Gastrocnemius medialis (tissue), 4 donors: ENCODE data around the gene PEX5L. TPM values are rescaled to one million over a fixed set of nuclear protein-coding genes. Genes with fewer than 3 reads are reported as not detected.

ENCODE experiments used
- ATAC-seq, 2 donors: fragments of 150-250 bp; one replicate each; pipeline ENCODE4 v1.9.1; 2016
- DNase-seq, 2 donors: peaks; one replicate each; pipeline ENCODE4 v3.0.0-alpha.2; 2019
- H3K27ac ChIP-seq, 4 donors: fragments of 200-600 bp; sonication (generic); 1 replicate in 1 of 4; 2 replicates in 3 of 4; pipeline ENCODE4 v1.5.1; 2016 to 2018; ENCODE audit warnings: mild to moderate bottlenecking in 2 of 4, moderate library complexity in 1 of 4
- H3K27me3 ChIP-seq, 3 donors: fragments of 200-600 bp; sonication (generic) in 2 of 3; 1 replicate in 1 of 3; 2 replicates in 2 of 3; pipeline versions ENCODE4 v1.5.1 to v1.6.0; 2016 to 2019; ENCODE audit warnings: mild to moderate bottlenecking in 1 of 3, moderate library complexity in 1 of 3
- H3K36me3 ChIP-seq, 2 donors: fragments of 200-600 bp; sonication (generic) in 1 of 2; one replicate each; pipeline ENCODE4 v1.5.1; 2017 to 2018
- H3K4me1 ChIP-seq, 2 donors: fragments of 200-600 bp; sonication (generic) in 1 of 2; one replicate each; pipeline ENCODE4 v1.5.1; 2016 to 2017; ENCODE audit warnings: mild to moderate bottlenecking in 2 of 2
- H3K4me3 ChIP-seq, 4 donors: fragments of 200-600 bp; sonication (generic) in 3 of 4; 1 replicate in 1 of 4; 2 replicates in 3 of 4; pipeline ENCODE4 v1.5.1; 2016 to 2019; ENCODE audit warnings: mild to moderate bottlenecking in 2 of 4
- H3K9me3 ChIP-seq, 3 donors: fragments of 200-600 bp; sonication (generic) in 2 of 3; 1 replicate in 1 of 3; 2 replicates in 2 of 3; pipeline ENCODE4 v1.5.1; 2016 to 2019
- POLR2A ChIP-seq, 2 donors: fragments of 450-650 bp; IDR thresholded peaks; one replicate each; pipeline ENCODE4 v1.6.1; 2017; ENCODE audit warnings: antibody characterized with exemption in 2 of 2, mild to moderate bottlenecking in 2 of 2, moderate library complexity in 2 of 2
- in situ Hi-C, 4 donors: fragments of 200-750 bp; cut with MboI; loops; one replicate each; pipeline versions ENCODE4 v1.15.0 to v1.8.0; 2017; ENCODE audit warnings: low sequenced_read_pairs in 4 of 4
- intact Hi-C: fragments of 100-400 bp; cut with DNase I; formaldehyde crosslinking; loops from one replicate; pipeline ENCODE4 v1.15.1; 2023; ENCODE audit warnings: low total_unique reads
- total RNA-seq, 4 donors: library from RNA; depleted of rRNA; stranded (reverse); fragments of >200 nt; gene quantifications; one replicate each; pipeline versions ENCODE4 v1.1.0 to v1.2.3, GENCODE V29; 2016
- TF ChIP-seq, protein P1 (sequence below), 5 experiments: fragments of 450-650 bp in 3 of 5; fragments of 200-600 bp in 2 of 5; sonication (generic) in 2 of 5; IDR thresholded peaks in 4 of 5; conservative IDR thresholded peaks in 1 of 5; 1 replicate in 4 of 5; 2 replicates in 1 of 5; pipeline ENCODE4 v1.5.1; 2016 to 2019; ENCODE audit warnings: antibody characterized with exemption in 5 of 5, mild to moderate bottlenecking in 3 of 5, moderate library complexity in 3 of 5

PEX5L gene, protein sequence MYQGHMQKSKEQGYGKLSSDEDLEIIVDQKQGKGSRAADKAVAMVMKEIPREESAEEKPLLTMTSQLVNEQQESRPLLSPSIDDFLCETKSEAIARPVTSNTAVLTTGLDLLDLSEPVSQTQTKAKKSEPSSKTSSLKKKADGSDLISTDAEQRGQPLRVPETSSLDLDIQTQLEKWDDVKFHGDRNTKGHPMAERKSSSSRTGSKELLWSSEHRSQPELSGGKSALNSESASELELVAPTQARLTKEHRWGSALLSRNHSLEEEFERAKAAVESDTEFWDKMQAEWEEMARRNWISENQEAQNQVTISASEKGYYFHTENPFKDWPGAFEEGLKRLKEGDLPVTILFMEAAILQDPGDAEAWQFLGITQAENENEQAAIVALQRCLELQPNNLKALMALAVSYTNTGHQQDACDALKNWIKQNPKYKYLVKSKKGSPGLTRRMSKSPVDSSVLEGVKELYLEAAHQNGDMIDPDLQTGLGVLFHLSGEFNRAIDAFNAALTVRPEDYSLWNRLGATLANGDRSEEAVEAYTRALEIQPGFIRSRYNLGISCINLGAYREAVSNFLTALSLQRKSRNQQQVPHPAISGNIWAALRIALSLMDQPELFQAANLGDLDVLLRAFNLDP
- under 1 TPM in 1 of 4 donors, not detected in 3; 0.16 TPM for total RNA-seq

DNA sequence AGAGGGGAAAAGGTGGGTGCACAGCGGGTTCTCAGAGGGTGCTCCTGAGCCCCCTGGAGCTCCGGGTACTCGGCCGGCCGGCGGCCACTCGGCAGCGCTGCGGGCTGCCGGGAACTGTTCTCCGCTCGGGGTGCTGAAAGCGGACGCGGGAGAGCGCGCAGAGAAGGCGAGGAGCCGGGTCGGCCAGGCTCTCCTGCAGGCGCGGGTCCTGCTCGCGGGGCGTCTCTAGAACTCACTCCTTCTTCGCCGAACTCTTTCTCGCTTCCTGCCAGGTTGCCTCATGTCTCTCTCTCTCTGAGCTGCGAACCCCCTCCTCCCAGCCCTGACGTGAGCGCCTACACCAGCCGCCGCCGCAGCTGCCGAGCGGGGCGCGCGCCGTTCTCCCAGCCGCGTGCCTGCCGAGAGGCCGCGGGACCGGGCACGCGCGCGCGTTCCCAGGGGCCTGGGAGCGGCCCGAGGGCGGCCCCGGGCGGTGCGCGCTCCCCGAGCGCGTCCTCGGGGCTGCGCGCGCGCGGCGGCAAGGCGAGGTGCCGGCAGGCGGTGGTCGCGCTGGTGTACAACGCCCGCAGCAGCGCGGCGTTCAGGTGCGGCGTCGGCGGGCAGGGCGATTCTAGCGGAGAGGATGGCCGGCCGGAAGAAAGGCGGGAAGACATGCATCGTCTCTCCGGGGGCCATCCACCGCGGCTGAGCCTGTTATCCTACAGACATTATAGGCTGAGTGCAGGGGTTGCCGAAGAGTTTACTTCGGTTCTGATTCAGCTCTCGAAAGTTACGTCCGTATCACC is at the start of gene PEX5L:
Gene PEX5L (minus strand): TSS at position 267 of the 785 bp plus-strand sequence. CDS start 338 bp downstream, outside the sequence.
- peak within 1 kb of the TSS in 3 of 4 donors; percentile 17 to 42 (median 25) for H3K4me3 ChIP-seq
- peaks cover 3 to 8% of the 10 kb centered on the region in 2 donors for H3K4me1 ChIP-seq
- H3K36me3 ChIP-seq = no peaks in the 10 kb centered on the region
- no peaks in the 10 kb centered on the region for H3K9me3 ChIP-seq
- intact Hi-C loops (no loop called here), in situ Hi-C loops (no loop called here)
- TF ChIP-seq POLR2A (IDR thresholded peaks at IDR 0.05) = no peak
- TF ChIP-seq, protein P1, sequence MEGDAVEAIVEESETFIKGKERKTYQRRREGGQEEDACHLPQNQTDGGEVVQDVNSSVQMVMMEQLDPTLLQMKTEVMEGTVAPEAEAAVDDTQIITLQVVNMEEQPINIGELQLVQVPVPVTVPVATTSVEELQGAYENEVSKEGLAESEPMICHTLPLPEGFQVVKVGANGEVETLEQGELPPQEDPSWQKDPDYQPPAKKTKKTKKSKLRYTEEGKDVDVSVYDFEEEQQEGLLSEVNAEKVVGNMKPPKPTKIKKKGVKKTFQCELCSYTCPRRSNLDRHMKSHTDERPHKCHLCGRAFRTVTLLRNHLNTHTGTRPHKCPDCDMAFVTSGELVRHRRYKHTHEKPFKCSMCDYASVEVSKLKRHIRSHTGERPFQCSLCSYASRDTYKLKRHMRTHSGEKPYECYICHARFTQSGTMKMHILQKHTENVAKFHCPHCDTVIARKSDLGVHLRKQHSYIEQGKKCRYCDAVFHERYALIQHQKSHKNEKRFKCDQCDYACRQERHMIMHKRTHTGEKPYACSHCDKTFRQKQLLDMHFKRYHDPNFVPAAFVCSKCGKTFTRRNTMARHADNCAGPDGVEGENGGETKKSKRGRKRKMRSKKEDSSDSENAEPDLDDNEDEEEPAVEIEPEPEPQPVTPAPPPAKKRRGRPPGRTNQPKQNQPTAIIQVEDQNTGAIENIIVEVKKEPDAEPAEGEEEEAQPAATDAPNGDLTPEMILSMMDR (IDR thresholded peaks at IDR 0.05 in 4 of 5, conservative IDR thresholded peaks at IDR 0.05 in 1 of 5) = no peak
- DNase-seq (no peak), ATAC-seq (no peak)
- H3K27me3 ChIP-seq = peaks cover 26 to 52% (median 34%) of the 10 kb centered on the region in 3 donors
- no peak within 1 kb of the TSS for H3K27ac ChIP-seq

DNA sequence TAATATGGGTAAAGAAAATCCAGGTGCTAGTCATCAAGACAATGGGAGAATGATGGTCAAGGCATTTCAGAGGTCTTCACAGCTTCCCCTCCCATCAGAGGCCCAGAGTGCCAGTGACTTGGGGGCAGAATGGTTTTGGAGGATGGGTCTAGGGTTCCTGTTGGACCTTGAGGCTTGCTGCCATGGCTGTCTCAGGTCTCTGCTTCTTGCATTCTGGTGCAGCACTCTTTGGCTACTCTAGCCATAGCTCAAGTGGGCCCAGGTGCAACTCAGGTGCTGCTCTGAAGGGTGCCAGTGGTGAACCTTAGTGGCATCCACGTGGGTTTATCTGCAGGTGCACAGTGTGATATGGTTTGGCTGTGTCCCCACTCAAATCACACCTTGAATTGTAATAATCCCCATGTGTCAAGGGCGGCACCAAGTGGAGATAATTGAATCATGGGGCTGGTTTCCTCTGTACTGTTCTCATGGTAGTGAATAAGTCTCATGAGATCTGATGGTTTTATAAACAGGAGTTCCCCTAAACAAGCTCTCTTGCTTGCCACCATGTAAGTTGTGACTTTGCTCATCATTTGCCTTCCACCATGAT is 48.5 kb upstream of the PEX5L start:
- TF ChIP-seq, protein P1 (IDR thresholded peaks at IDR 0.05 in 4 of 5, conservative IDR thresholded peaks at IDR 0.05 in 1 of 5) = no peak
- no peak for TF ChIP-seq POLR2A (IDR thresholded peaks at IDR 0.05)
- intact Hi-C loops = no loop called here
- H3K9me3 ChIP-seq = no peaks in the 10 kb centered on the region
- H3K27me3 ChIP-seq = no peaks in the 10 kb centered on the region
- no peak overlapping the region for H3K27ac ChIP-seq
- in situ Hi-C loops = no loop called here
- no peak for DNase-seq
- H3K4me3 ChIP-seq = no peak overlapping the region
- H3K4me1 ChIP-seq = no peaks in the 10 kb centered on the region
- ATAC-seq = no peak
- H3K36me3 ChIP-seq = no peaks in the 10 kb centered on the region

DNA sequence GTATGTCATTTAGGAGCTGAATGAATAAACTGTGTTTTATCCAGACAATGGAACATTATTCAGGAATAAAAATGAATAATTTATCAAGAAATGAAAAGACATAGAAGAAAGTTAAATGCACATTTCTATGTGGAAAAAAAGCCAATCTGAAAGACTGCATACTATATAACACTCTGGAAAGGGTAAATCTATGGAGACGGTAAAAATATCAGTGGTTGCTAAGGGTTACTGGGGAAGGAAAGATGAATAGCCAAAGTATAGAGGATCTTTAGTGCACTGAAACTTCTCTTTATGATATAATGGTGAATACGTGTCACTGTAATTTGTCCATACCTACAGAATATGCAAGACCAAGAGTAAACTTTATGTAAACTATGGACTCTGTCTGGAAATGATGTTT is 46.0 kb upstream of the PEX5L start:
- TF ChIP-seq POLR2A (IDR thresholded peaks at IDR 0.05) = no peak
- TF ChIP-seq, protein P1 (IDR thresholded peaks at IDR 0.05 in 4 of 5, conservative IDR thresholded peaks at IDR 0.05 in 1 of 5) = no peak
- Histone ChIP-seq H3K27ac (no peak overlapping the region), H3K4me3 (no peak overlapping the region), H3K9me3 (no peaks in the 10 kb centered on the region), H3K27me3 (no peaks in the 10 kb centered on the region), H3K4me1 (no peaks in the 10 kb centered on the region), H3K36me3 (no peaks in the 10 kb centered on the region)
- no peak for ATAC-seq
- intact Hi-C loops (no loop called here), in situ Hi-C loops (no loop called here)
- no peak for DNase-seq

DNA sequence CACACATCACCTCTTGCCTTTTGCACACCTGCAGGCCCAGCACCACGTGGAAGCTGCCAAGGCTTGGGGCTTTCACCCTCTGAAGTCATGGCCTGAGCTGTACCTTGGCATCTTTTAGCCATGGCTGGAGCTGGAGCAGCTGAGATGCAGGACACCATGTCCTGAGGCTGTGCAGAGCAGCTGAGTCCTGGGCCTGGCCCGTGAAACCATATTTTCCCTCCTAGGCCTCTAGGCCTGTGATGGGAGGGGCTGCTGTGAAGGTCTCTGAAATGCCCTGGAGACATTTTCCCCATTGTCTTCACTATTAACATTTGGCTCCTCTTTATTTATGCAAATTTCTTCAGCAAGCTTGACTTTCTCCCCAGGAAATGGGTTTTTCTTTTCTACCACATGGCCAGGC is 41.9 kb upstream of the PEX5L start:
- no peaks in the 10 kb centered on the region for H3K4me1 ChIP-seq
- H3K27me3 ChIP-seq = no peaks in the 10 kb centered on the region
- no peak for TF ChIP-seq POLR2A (IDR thresholded peaks at IDR 0.05)
- TF ChIP-seq, protein P1 (IDR thresholded peaks at IDR 0.05 in 4 of 5, conservative IDR thresholded peaks at IDR 0.05 in 1 of 5) = no peak
- no peaks in the 10 kb centered on the region for H3K36me3 ChIP-seq
- intact Hi-C loops (no loop called here), in situ Hi-C loops (no loop called here)
- DNase-seq = no peak
- no peak for ATAC-seq
- no peak overlapping the region for H3K27ac ChIP-seq
- H3K9me3 ChIP-seq = no peaks in the 10 kb centered on the region
- no peak overlapping the region for H3K4me3 ChIP-seq
